GM21390 (cell line): ENCODE measurements around the gene GPR18.

Source experiments
- ATAC-seq: cut with Tn5 transposase; IDR thresholded peaks from one replicate; pipeline ENCODE4 v1.9.1; 2021; ENCODE audit not compliant: unreplicated experiment

The GPR18 gene, protein sequence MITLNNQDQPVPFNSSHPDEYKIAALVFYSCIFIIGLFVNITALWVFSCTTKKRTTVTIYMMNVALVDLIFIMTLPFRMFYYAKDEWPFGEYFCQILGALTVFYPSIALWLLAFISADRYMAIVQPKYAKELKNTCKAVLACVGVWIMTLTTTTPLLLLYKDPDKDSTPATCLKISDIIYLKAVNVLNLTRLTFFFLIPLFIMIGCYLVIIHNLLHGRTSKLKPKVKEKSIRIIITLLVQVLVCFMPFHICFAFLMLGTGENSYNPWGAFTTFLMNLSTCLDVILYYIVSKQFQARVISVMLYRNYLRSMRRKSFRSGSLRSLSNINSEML

GRCh38 chr13:99258210-99258860, at the start of gene GPR18:
TSS of gene GPR18 (minus strand) at chr13:99258379. CDS start at chr13:99255872, 2,507 bp downstream.
- peak; percentile 88 for ATAC-seq

DNA sequence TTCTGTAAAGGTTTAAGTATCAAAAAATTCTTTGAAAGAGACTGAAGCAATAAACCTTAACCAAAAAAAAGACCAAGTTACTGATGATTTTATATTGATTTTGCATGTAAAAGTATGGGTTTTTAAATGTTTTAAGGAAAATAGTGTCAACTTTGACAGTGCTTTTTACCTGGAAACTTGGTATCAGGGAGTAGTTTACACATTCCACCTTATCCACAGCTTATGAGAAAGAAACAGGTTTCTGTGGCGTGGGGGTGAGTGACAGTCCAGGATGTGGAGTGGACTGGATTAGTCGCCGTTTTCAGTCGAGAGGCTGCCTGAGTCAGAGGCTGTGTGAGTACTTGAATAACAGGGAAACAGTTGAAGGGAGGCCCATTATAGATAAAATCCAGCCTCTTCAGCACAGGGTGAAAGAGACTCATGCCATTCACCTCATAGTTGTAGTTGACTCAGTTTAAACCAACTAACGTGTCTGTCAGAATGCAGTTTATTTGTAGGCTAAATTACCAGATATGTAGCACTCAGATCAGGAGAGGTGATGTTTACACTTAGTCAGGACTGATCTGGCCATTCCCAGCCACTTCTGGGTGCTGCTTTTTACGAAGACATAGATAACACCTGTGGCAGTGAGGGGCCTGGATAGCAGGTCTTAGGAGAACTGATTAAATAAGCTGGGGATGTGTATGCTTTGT, 49.6 kb upstream of the GPR18 start:
- peak; percentile 37 for ATAC-seq

DNA sequence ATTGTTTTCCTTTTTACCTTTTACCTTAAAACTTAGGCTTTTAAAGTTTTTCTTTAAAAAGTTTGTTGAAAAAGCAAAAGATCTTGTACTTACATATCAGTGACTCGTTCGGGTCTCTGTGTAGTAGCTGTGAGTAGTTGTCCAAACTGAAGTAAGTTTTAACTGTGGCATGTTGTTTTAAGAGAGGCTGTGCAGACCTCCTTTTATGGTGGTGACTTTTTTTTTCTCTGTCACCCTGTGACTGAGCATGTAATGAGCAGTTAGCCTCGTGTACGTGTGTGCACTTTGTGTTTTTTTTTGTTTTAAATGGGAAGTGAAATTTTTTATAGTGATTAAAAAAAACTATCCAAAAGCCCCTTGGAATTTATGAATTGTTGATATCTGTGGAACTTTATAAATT, 49.1 kb upstream of the GPR18 start, which contains the start of gene GPR183:
Gene GPR183, minus strand, starts transcription at position 153 of the 400 bp plus-strand sequence. CDS start 11,254 bp downstream, outside the sequence.
- peak; percentile 52 for ATAC-seq

DNA sequence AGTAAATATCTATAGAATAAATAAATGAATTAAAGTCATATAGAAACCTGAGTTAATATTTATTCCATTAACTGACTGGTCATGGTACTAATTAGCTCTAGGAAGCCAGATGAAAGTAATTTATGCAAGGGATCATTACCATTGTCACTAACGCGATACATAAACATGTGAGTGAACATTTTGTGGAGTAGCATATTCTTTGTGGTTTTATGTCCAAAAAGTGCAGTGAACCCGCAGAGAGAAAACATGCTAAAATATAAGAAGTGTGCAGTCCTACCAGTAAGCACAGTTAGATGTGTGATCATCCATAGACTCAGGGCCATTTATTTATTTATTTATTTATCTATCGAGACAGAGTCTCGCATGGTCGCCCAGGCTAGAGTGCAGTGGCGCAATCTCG, 47.4 kb upstream of the GPR18 start:
- ATAC-seq: no peak

DNA sequence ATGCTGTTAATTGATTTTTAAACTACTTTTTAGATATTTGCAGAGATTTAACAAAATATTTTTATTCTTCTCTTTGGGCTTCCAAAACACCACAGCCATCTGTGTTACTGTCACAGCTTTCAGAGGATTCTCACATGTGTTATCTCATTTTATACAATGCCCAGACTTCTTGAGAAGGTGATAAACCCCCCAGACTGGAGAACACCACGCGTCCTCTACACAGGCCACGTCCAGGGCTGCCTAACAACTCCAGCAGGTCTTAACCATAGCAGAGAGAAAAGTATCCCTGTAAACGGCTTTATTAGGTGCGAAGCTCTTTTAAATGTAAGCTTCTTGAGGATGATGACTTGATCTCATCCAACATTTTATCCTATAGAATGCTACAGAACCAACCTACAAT, 47.0 kb upstream of the GPR18 start:
- no peak for ATAC-seq

- no peak for ATAC-seq
Observed at GRCh38 chr13:99304541-99304940, 46.4 kb upstream of the GPR18 start.

- ATAC-seq: no peak
Observed at GRCh38 chr13:99303863-99304521, 45.8 kb upstream of the GPR18 start.

GRCh38 chr13:99302637-99303505, 44.7 kb upstream of the GPR18 start:
- no peak for ATAC-seq

- ATAC-seq: no peak
Observed at GRCh38 chr13:99301913-99302636, 43.9 kb upstream of the GPR18 start.

GRCh38 chr13:99301056-99301838, 43.1 kb upstream of the GPR18 start:
- ATAC-seq: no peak

- ATAC-seq: no peak
Observed at GRCh38 chr13:99299920-99300341, 41.8 kb upstream of the GPR18 start.

GRCh38 chr13:99299256-99299919, 41.2 kb upstream of the GPR18 start:
- ATAC-seq: no peak

DNA sequence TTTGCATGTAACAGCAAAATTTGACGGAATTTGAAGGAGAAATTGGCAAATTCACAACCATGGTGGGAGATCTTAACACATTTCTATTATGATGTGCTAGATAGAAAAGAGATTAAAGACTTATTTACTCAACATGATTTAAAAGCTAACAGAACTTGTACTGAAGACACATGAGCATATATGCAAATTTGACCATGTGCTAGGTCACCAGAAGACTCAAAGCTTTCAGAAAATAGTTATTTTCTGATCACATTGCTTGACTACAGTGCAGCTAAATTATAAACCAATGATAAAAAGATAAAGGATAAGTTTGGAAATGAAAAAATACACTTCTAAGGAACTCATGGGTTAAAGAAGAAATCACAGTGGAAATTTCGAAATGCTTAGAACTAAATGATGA, 39.9 kb upstream of the GPR18 start:
- no peak for ATAC-seq

DNA sequence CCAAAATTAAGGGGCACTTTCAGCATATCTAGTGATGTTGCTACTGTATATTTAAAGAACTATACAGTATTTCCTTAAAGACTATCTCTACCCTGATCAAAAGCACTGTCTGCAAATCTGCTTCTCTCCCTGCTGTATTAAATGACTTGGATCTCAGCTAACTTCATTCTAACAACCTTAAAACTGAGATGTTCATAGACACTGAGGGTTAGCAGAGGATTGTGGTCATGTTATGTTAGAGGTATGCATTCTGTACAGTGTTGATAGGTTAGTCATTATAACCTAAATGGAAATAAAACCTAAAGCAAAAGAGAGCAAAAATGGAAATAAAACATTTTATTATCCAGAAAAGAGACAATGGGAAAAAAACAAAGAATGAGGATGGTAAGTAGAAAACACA, 39.2 kb upstream of the GPR18 start:
- ATAC-seq: no peak

DNA sequence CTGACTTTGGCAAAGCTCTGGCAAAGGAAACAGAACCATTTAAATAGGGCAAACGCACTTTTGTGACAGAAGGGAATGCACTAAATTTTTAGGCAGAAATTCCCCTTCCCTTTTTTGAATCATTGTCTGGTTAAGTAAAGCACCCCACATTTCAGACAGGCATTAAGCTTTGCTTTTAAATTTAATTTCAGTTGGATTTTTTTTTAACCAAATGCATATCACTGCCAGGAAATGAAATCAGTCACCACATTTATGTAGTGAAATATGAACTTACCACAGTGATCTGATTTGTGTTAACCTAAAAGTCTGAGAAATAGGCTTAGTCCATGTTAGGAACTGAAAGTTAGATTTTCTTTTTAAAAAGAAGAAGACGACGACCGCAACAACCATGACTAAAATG, 38.2 kb upstream of the GPR18 start:
- peak; percentile 62 for ATAC-seq

DNA sequence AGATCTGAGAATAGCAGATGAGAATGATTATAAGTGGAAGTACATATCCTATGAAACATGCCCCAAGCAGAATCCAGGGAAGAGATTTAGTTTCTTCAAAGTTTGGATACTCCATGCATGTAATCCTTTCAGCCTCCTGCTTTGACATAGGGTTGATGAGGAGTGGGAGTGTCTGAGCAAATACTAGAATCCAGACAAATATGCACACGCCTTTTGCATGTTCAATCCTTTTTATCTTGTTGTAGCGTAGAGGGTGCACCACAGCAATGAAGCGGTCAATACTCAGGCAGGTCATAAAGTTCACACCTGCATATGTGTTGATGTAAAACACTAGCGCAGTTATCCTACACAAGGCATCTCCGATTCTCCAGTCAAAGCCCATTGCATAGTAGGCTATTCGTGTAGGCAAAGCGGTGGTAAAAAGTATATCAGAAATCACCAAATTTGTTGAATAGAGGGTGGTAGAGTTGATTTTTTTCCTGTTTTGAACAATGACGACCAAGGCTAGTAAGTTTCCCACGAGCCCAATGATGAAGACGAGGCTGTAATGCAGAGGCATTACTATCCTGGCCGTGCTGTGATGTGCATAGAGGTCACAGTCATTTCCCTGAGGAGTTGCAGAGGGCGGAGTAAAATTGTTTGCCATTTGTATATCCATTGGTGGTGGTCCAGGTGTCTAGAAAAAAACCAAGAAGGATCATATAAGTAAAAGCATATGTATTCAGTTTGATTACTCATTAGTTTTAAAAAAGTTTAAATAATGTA, 37.5 kb upstream of the GPR18 start:
- ATAC-seq: no peak

DNA sequence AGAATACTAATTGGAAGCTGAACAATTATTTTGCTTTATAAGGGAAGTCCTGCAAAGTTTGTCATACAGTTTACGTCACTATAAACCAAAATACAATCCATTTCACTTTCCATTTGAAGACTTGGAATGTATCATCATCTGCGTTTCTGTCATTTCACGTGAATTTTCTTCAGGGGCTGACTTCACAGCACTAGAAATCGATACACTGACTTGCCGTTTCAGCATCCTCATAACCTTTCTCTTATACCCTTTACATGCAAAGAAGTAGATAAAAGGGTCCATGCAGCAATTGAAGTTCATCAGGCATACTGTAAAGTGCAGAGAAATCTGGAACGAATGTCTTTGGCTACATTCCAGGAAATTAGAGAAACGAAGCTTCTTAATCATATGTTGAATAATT, 36.8 kb upstream of the GPR18 start:
- ATAC-seq: no peak

- no peak for ATAC-seq
Observed at GRCh38 chr13:99294198-99294597, 36.0 kb upstream of the GPR18 start.
